ENCODE data around the gene SPEG. TPM values are rescaled to one million over a fixed set of nuclear protein-coding genes. Genes with fewer than 3 reads are reported as not detected.

Gene SPEG
- total and polyA plus RNA-seq, 2 of the 13 experiments (the other 11 are each of a cell fraction or from before 2014, with no cell fraction given): 0.18 to 0.24 TPM

DNA sequence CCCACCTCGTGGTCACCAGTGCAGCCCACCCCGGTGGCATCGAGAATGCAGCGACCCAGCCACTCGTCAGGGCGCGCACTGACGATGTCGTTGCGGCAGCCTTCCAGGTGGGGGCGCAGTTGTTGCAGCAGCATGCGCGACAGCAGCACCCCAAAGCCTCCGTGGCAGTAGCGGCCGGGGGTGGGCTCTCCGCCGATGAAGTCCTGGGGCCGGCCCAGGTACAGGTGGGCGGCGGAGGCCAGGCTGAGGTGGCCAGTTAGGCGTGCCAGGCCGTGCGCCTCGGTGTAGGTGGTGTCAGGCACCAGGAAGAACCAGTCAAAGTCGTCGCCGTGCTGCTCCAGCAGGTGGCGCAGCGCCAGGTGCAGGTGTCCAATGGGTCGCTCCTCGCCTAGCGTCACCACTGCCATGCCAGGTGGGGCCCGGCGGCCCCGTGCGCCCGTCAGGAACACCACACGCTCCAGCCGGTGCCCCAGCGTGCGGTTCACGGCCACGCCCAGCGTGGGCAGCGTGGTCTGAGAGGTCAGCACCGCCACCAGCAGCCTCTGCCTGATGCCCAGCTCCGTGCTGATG is 107.1 kb downstream of the SPEG start (continued):
- TF ChIP-seq, protein P1, sequence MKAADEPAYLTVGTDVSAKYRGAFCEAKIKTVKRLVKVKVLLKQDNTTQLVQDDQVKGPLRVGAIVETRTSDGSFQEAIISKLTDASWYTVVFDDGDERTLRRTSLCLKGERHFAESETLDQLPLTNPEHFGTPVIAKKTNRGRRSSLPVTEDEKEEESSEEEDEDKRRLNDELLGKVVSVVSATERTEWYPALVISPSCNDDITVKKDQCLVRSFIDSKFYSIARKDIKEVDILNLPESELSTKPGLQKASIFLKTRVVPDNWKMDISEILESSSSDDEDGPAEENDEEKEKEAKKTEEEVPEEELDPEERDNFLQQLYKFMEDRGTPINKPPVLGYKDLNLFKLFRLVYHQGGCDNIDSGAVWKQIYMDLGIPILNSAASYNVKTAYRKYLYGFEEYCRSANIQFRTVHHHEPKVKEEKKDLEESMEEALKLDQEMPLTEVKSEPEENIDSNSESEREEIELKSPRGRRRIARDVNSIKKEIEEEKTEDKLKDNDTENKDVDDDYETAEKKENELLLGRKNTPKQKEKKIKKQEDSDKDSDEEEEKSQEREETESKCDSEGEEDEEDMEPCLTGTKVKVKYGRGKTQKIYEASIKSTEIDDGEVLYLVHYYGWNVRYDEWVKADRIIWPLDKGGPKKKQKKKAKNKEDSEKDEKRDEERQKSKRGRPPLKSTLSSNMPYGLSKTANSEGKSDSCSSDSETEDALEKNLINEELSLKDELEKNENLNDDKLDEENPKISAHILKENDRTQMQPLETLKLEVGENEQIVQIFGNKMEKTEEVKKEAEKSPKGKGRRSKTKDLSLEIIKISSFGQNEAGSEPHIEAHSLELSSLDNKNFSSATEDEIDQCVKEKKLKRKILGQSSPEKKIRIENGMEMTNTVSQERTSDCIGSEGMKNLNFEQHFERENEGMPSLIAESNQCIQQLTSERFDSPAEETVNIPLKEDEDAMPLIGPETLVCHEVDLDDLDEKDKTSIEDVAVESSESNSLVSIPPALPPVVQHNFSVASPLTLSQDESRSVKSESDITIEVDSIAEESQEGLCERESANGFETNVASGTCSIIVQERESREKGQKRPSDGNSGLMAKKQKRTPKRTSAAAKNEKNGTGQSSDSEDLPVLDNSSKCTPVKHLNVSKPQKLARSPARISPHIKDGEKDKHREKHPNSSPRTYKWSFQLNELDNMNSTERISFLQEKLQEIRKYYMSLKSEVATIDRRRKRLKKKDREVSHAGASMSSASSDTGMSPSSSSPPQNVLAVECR (CRISPR knock-in tag; IDR thresholded peaks at IDR 0.05; ENCODE audit: borderline replicate concordance): peak; percentile 94
- peak; percentile 60; the same call in 1 of the 2 replicates for TF ChIP-seq ZNF121 (CRISPR knock-in tag; IDR thresholded peaks at IDR 0.05)
- TF ChIP-seq SPEN (CRISPR knock-in tag; IDR thresholded peaks at IDR 0.05; ENCODE audit: low read depth): peak; percentile 81; the same call in 1 of the 2 replicates
- TF ChIP-seq, protein P2, sequence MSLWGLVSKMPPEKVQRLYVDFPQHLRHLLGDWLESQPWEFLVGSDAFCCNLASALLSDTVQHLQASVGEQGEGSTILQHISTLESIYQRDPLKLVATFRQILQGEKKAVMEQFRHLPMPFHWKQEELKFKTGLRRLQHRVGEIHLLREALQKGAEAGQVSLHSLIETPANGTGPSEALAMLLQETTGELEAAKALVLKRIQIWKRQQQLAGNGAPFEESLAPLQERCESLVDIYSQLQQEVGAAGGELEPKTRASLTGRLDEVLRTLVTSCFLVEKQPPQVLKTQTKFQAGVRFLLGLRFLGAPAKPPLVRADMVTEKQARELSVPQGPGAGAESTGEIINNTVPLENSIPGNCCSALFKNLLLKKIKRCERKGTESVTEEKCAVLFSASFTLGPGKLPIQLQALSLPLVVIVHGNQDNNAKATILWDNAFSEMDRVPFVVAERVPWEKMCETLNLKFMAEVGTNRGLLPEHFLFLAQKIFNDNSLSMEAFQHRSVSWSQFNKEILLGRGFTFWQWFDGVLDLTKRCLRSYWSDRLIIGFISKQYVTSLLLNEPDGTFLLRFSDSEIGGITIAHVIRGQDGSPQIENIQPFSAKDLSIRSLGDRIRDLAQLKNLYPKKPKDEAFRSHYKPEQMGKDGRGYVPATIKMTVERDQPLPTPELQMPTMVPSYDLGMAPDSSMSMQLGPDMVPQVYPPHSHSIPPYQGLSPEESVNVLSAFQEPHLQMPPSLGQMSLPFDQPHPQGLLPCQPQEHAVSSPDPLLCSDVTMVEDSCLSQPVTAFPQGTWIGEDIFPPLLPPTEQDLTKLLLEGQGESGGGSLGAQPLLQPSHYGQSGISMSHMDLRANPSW (CRISPR knock-in tag; IDR thresholded peaks at IDR 0.05; ENCODE audit: borderline replicate concordance): 0 out of 2 replicates have a peak, but pooled peaks have one; percentile 0
- TF ChIP-seq, protein P3, sequence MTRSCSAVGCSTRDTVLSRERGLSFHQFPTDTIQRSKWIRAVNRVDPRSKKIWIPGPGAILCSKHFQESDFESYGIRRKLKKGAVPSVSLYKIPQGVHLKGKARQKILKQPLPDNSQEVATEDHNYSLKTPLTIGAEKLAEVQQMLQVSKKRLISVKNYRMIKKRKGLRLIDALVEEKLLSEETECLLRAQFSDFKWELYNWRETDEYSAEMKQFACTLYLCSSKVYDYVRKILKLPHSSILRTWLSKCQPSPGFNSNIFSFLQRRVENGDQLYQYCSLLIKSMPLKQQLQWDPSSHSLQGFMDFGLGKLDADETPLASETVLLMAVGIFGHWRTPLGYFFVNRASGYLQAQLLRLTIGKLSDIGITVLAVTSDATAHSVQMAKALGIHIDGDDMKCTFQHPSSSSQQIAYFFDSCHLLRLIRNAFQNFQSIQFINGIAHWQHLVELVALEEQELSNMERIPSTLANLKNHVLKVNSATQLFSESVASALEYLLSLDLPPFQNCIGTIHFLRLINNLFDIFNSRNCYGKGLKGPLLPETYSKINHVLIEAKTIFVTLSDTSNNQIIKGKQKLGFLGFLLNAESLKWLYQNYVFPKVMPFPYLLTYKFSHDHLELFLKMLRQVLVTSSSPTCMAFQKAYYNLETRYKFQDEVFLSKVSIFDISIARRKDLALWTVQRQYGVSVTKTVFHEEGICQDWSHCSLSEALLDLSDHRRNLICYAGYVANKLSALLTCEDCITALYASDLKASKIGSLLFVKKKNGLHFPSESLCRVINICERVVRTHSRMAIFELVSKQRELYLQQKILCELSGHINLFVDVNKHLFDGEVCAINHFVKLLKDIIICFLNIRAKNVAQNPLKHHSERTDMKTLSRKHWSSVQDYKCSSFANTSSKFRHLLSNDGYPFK (CRISPR knock-in tag; IDR thresholded peaks at IDR 0.05; ENCODE audit: borderline replicate concordance): peak; percentile 88
- TF ChIP-seq ZNF674 (CRISPR knock-in tag; IDR thresholded peaks at IDR 0.05; ENCODE audit: low read depth): 0 out of 2 replicates have a peak, but pooled peaks have one; percentile 31
- TF ChIP-seq, protein P4, sequence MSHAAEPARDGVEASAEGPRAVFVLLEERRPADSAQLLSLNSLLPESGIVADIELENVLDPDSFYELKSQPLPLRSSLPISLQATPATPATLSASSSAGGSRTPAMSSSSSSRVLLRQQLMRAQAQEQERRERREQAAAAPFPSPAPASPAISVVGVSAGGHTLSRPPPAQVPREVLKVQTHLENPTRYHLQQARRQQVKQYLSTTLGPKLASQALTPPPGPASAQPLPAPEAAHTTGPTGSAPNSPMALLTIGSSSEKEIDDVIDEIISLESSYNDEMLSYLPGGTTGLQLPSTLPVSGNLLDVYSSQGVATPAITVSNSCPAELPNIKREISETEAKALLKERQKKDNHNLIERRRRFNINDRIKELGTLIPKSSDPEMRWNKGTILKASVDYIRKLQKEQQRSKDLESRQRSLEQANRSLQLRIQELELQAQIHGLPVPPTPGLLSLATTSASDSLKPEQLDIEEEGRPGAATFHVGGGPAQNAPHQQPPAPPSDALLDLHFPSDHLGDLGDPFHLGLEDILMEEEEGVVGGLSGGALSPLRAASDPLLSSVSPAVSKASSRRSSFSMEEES (CRISPR knock-in tag; IDR thresholded peaks at IDR 0.05): 0 out of 2 replicates have a peak, but pooled peaks have one; percentile 12
- peak; percentile 92; the same call in 1 of the 2 replicates for TF ChIP-seq ZNF546 (CRISPR knock-in tag; conservative IDR thresholded peaks at IDR 0.05)
- TF ChIP-seq, protein P5, sequence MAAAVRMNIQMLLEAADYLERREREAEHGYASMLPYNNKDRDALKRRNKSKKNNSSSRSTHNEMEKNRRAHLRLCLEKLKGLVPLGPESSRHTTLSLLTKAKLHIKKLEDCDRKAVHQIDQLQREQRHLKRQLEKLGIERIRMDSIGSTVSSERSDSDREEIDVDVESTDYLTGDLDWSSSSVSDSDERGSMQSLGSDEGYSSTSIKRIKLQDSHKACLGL (CRISPR knock-in tag; IDR thresholded peaks at IDR 0.05): peak; percentile 91
- TF ChIP-seq, protein P6, sequence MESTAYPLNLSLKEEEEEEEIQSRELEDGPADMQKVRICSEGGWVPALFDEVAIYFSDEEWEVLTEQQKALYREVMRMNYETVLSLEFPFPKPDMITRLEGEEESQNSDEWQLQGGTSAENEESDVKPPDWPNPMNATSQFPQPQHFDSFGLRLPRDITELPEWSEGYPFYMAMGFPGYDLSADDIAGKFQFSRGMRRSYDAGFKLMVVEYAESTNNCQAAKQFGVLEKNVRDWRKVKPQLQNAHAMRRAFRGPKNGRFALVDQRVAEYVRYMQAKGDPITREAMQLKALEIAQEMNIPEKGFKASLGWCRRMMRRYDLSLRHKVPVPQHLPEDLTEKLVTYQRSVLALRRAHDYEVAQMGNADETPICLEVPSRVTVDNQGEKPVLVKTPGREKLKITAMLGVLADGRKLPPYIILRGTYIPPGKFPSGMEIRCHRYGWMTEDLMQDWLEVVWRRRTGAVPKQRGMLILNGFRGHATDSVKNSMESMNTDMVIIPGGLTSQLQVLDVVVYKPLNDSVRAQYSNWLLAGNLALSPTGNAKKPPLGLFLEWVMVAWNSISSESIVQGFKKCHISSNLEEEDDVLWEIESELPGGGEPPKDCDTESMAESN (CRISPR knock-in tag; conservative IDR thresholded peaks at IDR 0.05): no peak
- TF ChIP-seq ZNF780A (CRISPR knock-in tag; IDR thresholded peaks at IDR 0.05): peak; percentile 33; the same call in 1 of the 2 replicates
